OCI-LY3 (cell line): ENCODE data around the gene HS3ST3A1.
"Not testable (repeated sequence)": the region's sequence is repeated elsewhere in the genome, so short reads cannot be mapped to it uniquely, and the experiment has no call there.

Experiments used
- H2AFZ ChIP-seq: fragments of 200-600, 300-600 bp; shearing (Covaris generic); 2 replicates; pipeline ENCODE4 v1.6.0; 2014; ENCODE audit warnings: antibody characterized with exemption, low read depth, low read length
- H3K27ac ChIP-seq: fragments of 200-600, 300-600 bp; sonication (generic); 2 replicates; pipeline ENCODE4 v1.5.1; 2014; ENCODE audit warnings: mild to moderate bottlenecking, low read length, moderate library complexity, mixed read lengths
- H3K27me3 ChIP-seq: fragments of 200-600, 300-600 bp; sonication (generic); 2 replicates; pipeline ENCODE4 v1.6.1; 2014; ENCODE audit warnings: low read depth, low read length, mixed read lengths
- H3K36me3 ChIP-seq: fragments of 200-600, 300-600 bp; sonication (generic); replicated peaks from 2 replicates; pipeline ENCODE3; 2014; ENCODE audit warnings: low read depth, low read length, mixed read lengths
- H3K4me1 ChIP-seq: fragments of 300-600, 200-600 bp; sonication (generic); 2 replicates; pipeline ENCODE4 v1.6.1; 2014; ENCODE audit warnings: low read length, mixed read lengths
- H3K4me2 ChIP-seq: fragments of 200-600, 300-600 bp; sonication (generic); 2 replicates; pipeline ENCODE4 v1.6.1; 2014; ENCODE audit warnings: low read length, mixed read lengths
- H3K4me3 ChIP-seq: fragments of 300-600, 200-600 bp; sonication (generic); 2 replicates; pipeline ENCODE4 v1.5.1; 2014; ENCODE audit warnings: antibody characterized with exemption, mild to moderate bottlenecking, low read length, moderate library complexity
- H3K79me2 ChIP-seq: fragments of 300-600, 200-600 bp; shearing (Covaris generic); 2 replicates; pipeline ENCODE4 v1.6.1; 2014; ENCODE audit warnings: mild to moderate bottlenecking, low read length, mixed read lengths
- H3K9ac ChIP-seq: fragments of 300-600, 200-600 bp; shearing (Covaris generic); 2 replicates; pipeline ENCODE4 v1.6.0; 2014; ENCODE audit warnings: mild to moderate bottlenecking, low read length, moderate library complexity
- H3K9me3 ChIP-seq: fragments of 200-600, 300-600 bp; shearing (Covaris generic); 2 replicates; pipeline ENCODE4 v1.6.1; 2014; ENCODE audit warnings: low read length, mixed read lengths; ENCODE audit not compliant: insufficient read depth
- H4K20me1 ChIP-seq: fragments of 200-600, 300-600 bp; sonication (generic); 2 replicates; pipeline ENCODE4 v1.6.1; 2016; ENCODE audit warnings: low read length, mixed read lengths; ENCODE audit not compliant: insufficient read depth
- CTCF ChIP-seq: fragments of 200-600, 300-600 bp; sonication (generic); IDR thresholded peaks from 2 replicates; pipeline ENCODE4 v1.5.1; 2014; ENCODE audit warnings: antibody characterized with exemption, low read length, low read depth
- EZH2phosphoT487 ChIP-seq: fragments of 200-600 bp; shearing (Covaris generic); IDR thresholded peaks from 2 replicates; pipeline ENCODE4 v1.6.1; 2018; ENCODE audit warnings: antibody characterized with exemption, mixed run types, low read depth

HS3ST3A1 gene

DNA sequence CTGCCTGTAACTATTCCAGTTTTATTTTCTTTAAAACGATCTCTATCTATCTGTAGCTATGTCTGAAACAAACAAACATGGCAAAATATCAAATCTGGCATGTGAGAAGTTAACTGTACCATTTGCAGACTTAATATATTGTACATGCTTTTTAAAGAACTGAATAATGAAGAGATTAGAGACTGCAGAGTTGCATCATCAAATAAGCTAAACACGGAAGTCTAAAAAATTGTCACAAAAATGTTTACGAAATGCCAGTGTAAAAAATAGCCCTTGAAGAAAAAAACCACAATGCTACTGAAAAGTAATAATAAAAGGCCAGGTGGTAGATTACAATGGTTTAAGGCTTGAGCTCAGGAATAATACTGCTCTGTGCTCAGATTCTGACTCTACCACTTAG, 43.1 kb downstream of the HS3ST3A1 start:
- no peaks in the 10 kb centered on the region for H3K27me3 ChIP-seq
- no peaks in the 10 kb centered on the region for H4K20me1 ChIP-seq
- no peaks in the 10 kb centered on the region for H3K4me1 ChIP-seq
- no peak overlapping the region for H3K4me3 ChIP-seq
- H3K9ac ChIP-seq = no peak overlapping the region
- no peaks in the 10 kb centered on the region for H3K79me2 ChIP-seq
- no peaks in the 10 kb centered on the region for H3K36me3 ChIP-seq
- no peak overlapping the region for H3K4me2 ChIP-seq
- no peak overlapping the region for H2AFZ ChIP-seq
- no peaks in the 10 kb centered on the region for H3K9me3 ChIP-seq
- TF ChIP-seq CTCF (no peak), EZH2phosphoT487 (no peak)
- H3K27ac ChIP-seq = no peak overlapping the region

DNA sequence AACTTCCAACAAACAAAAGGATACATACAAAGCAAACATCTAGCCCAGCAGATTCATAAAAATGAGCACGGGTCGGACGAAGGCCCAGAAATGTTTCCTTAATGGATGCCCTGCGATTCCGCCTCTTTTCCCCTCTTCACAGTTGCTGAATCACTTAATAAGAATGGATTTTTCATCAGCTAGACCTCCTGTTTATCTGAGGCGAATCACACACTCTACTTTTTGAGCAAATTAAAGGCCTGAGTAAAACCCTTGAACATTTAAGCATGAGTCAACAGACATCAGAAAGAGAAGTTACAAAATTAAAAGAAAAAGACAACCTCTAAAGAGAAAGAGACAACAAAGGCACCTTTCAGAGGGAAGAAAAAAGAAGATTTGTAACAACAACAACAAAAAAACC, 44.7 kb downstream of the HS3ST3A1 start:
- H3K4me1 ChIP-seq = no peaks in the 10 kb centered on the region
- no peaks in the 10 kb centered on the region for H3K36me3 ChIP-seq
- no peaks in the 10 kb centered on the region for H3K27me3 ChIP-seq
- H3K9me3 ChIP-seq = no peaks in the 10 kb centered on the region
- H3K79me2 ChIP-seq = no peaks in the 10 kb centered on the region
- H3K4me3 ChIP-seq = no peak overlapping the region
- H3K27ac ChIP-seq = no peak overlapping the region
- no peak overlapping the region for H3K4me2 ChIP-seq
- H3K9ac ChIP-seq = no peak overlapping the region
- H4K20me1 ChIP-seq = no peaks in the 10 kb centered on the region
- H2AFZ ChIP-seq = no peak overlapping the region
- TF ChIP-seq CTCF = no peak
- no peak for TF ChIP-seq EZH2phosphoT487

DNA sequence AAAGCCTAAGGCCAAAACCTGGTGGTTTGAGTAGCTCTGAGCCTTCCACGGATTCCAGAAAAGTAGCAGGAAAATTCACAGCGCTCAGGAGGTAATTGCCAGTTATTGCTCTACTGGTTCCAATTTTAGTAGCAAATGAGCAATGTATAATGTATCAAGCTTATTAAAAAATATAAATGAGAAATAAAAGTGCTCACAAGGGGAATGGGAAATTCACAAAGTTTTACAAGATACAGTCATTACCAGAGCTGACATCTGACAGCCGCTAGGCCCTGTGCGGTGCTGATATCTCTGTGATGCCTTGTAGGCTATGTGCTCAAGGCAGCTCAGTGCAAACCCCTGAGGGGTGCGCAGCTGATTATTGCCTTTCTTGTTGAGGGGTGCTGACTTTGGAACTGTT, 47.5 kb downstream of the HS3ST3A1 start:
- no peak for TF ChIP-seq CTCF
- H4K20me1 ChIP-seq = no peaks in the 10 kb centered on the region
- no peak overlapping the region for H3K27ac ChIP-seq
- H3K79me2 ChIP-seq = no peaks in the 10 kb centered on the region
- no peaks in the 10 kb centered on the region for H3K4me1 ChIP-seq
- no peaks in the 10 kb centered on the region for H3K9me3 ChIP-seq
- H3K4me3 ChIP-seq = no peak overlapping the region
- no peak overlapping the region for H3K4me2 ChIP-seq
- no peak overlapping the region for H2AFZ ChIP-seq
- no peaks in the 10 kb centered on the region for H3K27me3 ChIP-seq
- H3K9ac ChIP-seq = no peak overlapping the region
- H3K36me3 ChIP-seq = no peaks in the 10 kb centered on the region

- Histone ChIP-seq H2AFZ (no peak overlapping the region), H3K4me1 (no peaks in the 10 kb centered on the region), H3K4me2 (no peak overlapping the region), H3K27me3 (no peaks in the 10 kb centered on the region), H3K4me3 (no peak overlapping the region), H3K9ac (no peak overlapping the region), H3K79me2 (no peaks in the 10 kb centered on the region), H3K9me3 (no peaks in the 10 kb centered on the region), H3K27ac (no peak overlapping the region), H4K20me1 (no peaks in the 10 kb centered on the region), H3K36me3 (no peaks in the 10 kb centered on the region)
- TF ChIP-seq EZH2phosphoT487 (no peak), CTCF (no peak)
Measured at GRCh38 chr17:13550291-13550690, 51.4 kb downstream of the HS3ST3A1 start.

GRCh38 chr17:13548576-13548975, 53.2 kb downstream of the HS3ST3A1 start:
- not testable (repeated sequence) for H3K9me3 ChIP-seq, H3K36me3 ChIP-seq, H3K4me1 ChIP-seq, H4K20me1 ChIP-seq, H3K27me3 ChIP-seq, H2AFZ ChIP-seq, H3K4me2 ChIP-seq, H3K4me3 ChIP-seq, H3K27ac ChIP-seq, H3K9ac ChIP-seq, H3K79me2 ChIP-seq
